ENCODE data around the gene LRRC53. TPM values are rescaled to one million over a fixed set of nuclear protein-coding genes. Genes with fewer than 3 reads are reported as not detected.

The LRRC53 gene
- total RNA-seq, 2 experiments from 2014 or later: not detected

Other genes starting within 250 kb of the LRRC53 start
- under 1 TPM; 0.05 to 0.23 TPM for gene ERICH3, start 161.2 kb upstream of the LRRC53 start, total RNA-seq
- gene CRYZ, start 220.4 kb upstream of the LRRC53 start, total RNA-seq: 10 to 100 TPM; 17.6 to 20.4 TPM
- gene TYW3, start 220.5 kb upstream of the LRRC53 start, total RNA-seq: 10 to 100 TPM; 15.0 to 23.2 TPM